ENCODE data around the gene USP37. TPM values are rescaled to one million over a fixed set of nuclear protein-coding genes. Genes with fewer than 3 reads are reported as not detected.

Gene USP37
- total RNA-seq, 1 donor from 2014 or later, result 6.4 TPM

GRCh38 chr2:218516614-218517013 is 51.5 kb downstream of the USP37 start:
- Histone ChIP-seq H3K27me3 (ENCODE audit: insufficient read depth, low read length) (no peaks in the 10 kb centered on the region), H3K79me2 (ENCODE audit: insufficient read depth, low read length) (no peaks in the 10 kb centered on the region), H3K9me3 (ENCODE audit: insufficient read depth, low read depth, low read length) (no peaks in the 10 kb centered on the region), H3K9ac (ENCODE audit: low read length) (no peak overlapping the region), H3K27ac (ENCODE audit: low read depth, low read length) (no peak overlapping the region), H4K20me1 (ENCODE audit: insufficient read depth, low read length) (no peaks in the 10 kb centered on the region), H3K4me3 (ENCODE audit: insufficient read depth, low read depth, low read length) (no peak overlapping the region), H3K4me2 (ENCODE audit: low read length) (no peak overlapping the region), H3K4me1 (ENCODE audit: insufficient read depth, low read length) (no peaks in the 10 kb centered on the region), H2AFZ (ENCODE audit: low read depth, low read length) (no peak overlapping the region), H3K36me3 (ENCODE audit: insufficient read depth, low read length) (no peaks in the 10 kb centered on the region)
- no peak for DNase-seq (ENCODE audit: low read depth)
- Mint-ChIP-seq H3K4me3 (ENCODE audit: unreplicated experiment) (no peak overlapping the region), H3K9me3 (ENCODE audit: unreplicated experiment) (peaks cover 3% of the 10 kb centered on the region), H3K27me3 (ENCODE audit: low read depth, unreplicated experiment) (no peaks in the 10 kb centered on the region), H3K36me3 (ENCODE audit: low read depth, unreplicated experiment) (peaks cover 8% of the 10 kb centered on the region), H3K4me1 (ENCODE audit: low read depth, unreplicated experiment) (no peaks in the 10 kb centered on the region), H3K27ac (ENCODE audit: unreplicated experiment) (no peak overlapping the region)
- FAIRE-seq, result no peak
- TF ChIP-seq EZH2 (IDR thresholded peaks at IDR 0.05; ENCODE audit: insufficient read depth, low read length) (no peak), CTCF (IDR thresholded peaks at IDR 0.05; ENCODE audit: insufficient read depth, low read depth, low read length) (peak; percentile 31)

- Mint-ChIP-seq H3K9me3 (ENCODE audit: unreplicated experiment) (peaks cover 3% of the 10 kb centered on the region), H3K4me1 (ENCODE audit: low read depth, unreplicated experiment) (no peaks in the 10 kb centered on the region)
Observed at GRCh38 chr2:218513676-218514075, 54.5 kb downstream of the USP37 start.

More at GRCh38 chr2:218513676-218514075, 54.5 kb downstream of the USP37 start:
- H3K27me3 ChIP-seq (ENCODE audit: insufficient read depth, low read length), result no peaks in the 10 kb centered on the region
- H3K4me1 ChIP-seq (ENCODE audit: insufficient read depth, low read length), result no peaks in the 10 kb centered on the region
- Mint-ChIP-seq H3K36me3 (ENCODE audit: low read depth, unreplicated experiment) (peaks cover 5% of the 10 kb centered on the region), H3K4me3 (ENCODE audit: unreplicated experiment) (no peak overlapping the region), H3K27me3 (ENCODE audit: low read depth, unreplicated experiment) (no peaks in the 10 kb centered on the region), H3K27ac (ENCODE audit: unreplicated experiment) (no peak overlapping the region)
- H3K9me3 ChIP-seq (ENCODE audit: insufficient read depth, low read depth, low read length), result no peaks in the 10 kb centered on the region
- no peak overlapping the region for H3K27ac ChIP-seq (ENCODE audit: low read depth, low read length)
- H3K4me3 ChIP-seq (ENCODE audit: insufficient read depth, low read depth, low read length), result no peak overlapping the region
- no peaks in the 10 kb centered on the region for H3K36me3 ChIP-seq (ENCODE audit: insufficient read depth, low read length)
- H3K4me2 ChIP-seq (ENCODE audit: low read length), result no peak overlapping the region
- H2AFZ ChIP-seq (ENCODE audit: low read depth, low read length), result no peak overlapping the region
- H4K20me1 ChIP-seq (ENCODE audit: insufficient read depth, low read length), result no peaks in the 10 kb centered on the region
- H3K9ac ChIP-seq (ENCODE audit: low read length), result no peak overlapping the region
- no peaks in the 10 kb centered on the region for H3K79me2 ChIP-seq (ENCODE audit: insufficient read depth, low read length)
- FAIRE-seq (no peak), DNase-seq (ENCODE audit: low read depth) (no peak)
- no peak for TF ChIP-seq CTCF (IDR thresholded peaks at IDR 0.05; ENCODE audit: insufficient read depth, low read depth, low read length)
- no peak for TF ChIP-seq EZH2 (IDR thresholded peaks at IDR 0.05; ENCODE audit: insufficient read depth, low read length)
